HEK293 (cell line): ENCODE measurements around the gene GAL.

Experiments used
- CTCF ChIA-PET: fragments of 350-600 bp; formaldehyde crosslinking; extraction: SDS; loops from one replicate; lab custom pipeline; 2021; ENCODE audit warnings: antibody characterized with exemption; lab: Yijun Ruan, JAX
- POLR2A ChIA-PET: fragments of 300-600 bp; formaldehyde crosslinking; extraction: SDS; loops from one replicate; lab custom pipeline; 2020; ENCODE audit warnings: antibody characterized with exemption, inconsistent platforms; lab: Yijun Ruan, JAX
- H3K27ac ChIP-seq: fragments of 200-500 bp; sonication (Bioruptor generic); 2 replicates; pipeline ENCODE4 v1.5.1; 2014; ENCODE audit warnings: low read depth, low read length, control low read depth, inconsistent platforms; ENCODE audit errors: extremely low read depth
- H3K36me3 ChIP-seq, 2 experiments: fragments of 200-500 bp in 1 of 2; sonication (Bioruptor generic) in 1 of 2; 1 replicate in 1 of 2; 2 replicates in 1 of 2; pipeline ENCODE4 v1.5.1; 2014 to 2017; ENCODE audit warnings: inconsistent platforms in 2 of 2, low read length in 2 of 2; ENCODE audit not compliant: control insufficient read depth in 2 of 2, insufficient read depth in 1 of 2
- H3K4me1 ChIP-seq: fragments of 200-500 bp; sonication (Bioruptor generic); 2 replicates; pipeline ENCODE4 v1.5.1; 2014; ENCODE audit warnings: mild to moderate bottlenecking, low read length, inconsistent platforms; ENCODE audit not compliant: control insufficient read depth, insufficient read depth
- H3K4me3 ChIP-seq: 2 replicates; pipeline ENCODE4 v1.5.1; 2011; ENCODE audit warnings: low read depth, mild to moderate bottlenecking, control low read depth, low read length, moderate library complexity
- H3K9me3 ChIP-seq: fragments of 200-500 bp; sonication (Bioruptor generic); 2 replicates; pipeline ENCODE4 v1.5.1; 2014; ENCODE audit warnings: low read depth, low read length, inconsistent platforms; ENCODE audit not compliant: control insufficient read depth, insufficient read depth
- FEZF1 ChIP-seq: fragments of 450-650 bp; formaldehyde crosslinking; IDR thresholded peaks from 2 replicates; pipeline ENCODE4 v1.5.1; 2016; ENCODE audit warnings: missing biosample characterization, missing genetic modification characterization
- KLF1 ChIP-seq: fragments of 450-650 bp; formaldehyde crosslinking; IDR thresholded peaks from 2 replicates; pipeline ENCODE4 v1.5.1; 2016; ENCODE audit warnings: missing biosample characterization, missing genetic modification characterization
- PRDM10 ChIP-seq: fragments of 450-650 bp; formaldehyde crosslinking; IDR thresholded peaks from 2 replicates; pipeline ENCODE4 v1.5.1; 2016; ENCODE audit warnings: missing biosample characterization, missing genetic modification characterization
- WT1 ChIP-seq: fragments of 450-650 bp; formaldehyde crosslinking; IDR thresholded peaks from 2 replicates; pipeline ENCODE4 v1.5.1; 2016; ENCODE audit warnings: missing biosample characterization, missing genetic modification characterization
- YY2 ChIP-seq: fragments of 450-650 bp; formaldehyde crosslinking; IDR thresholded peaks from 2 replicates; pipeline ENCODE4 v1.5.1; 2016; ENCODE audit warnings: missing biosample characterization, missing genetic modification characterization
- ZBTB8A ChIP-seq: fragments of 450-650 bp; formaldehyde crosslinking; IDR thresholded peaks from 2 replicates; pipeline ENCODE4 v1.5.1; 2016; ENCODE audit warnings: missing biosample characterization, missing genetic modification characterization
- ZEB2 ChIP-seq: fragments of 450-650 bp; formaldehyde crosslinking; IDR thresholded peaks from 2 replicates; pipeline ENCODE4 v1.5.1; 2016; ENCODE audit warnings: missing biosample characterization, missing genetic modification characterization
- ZFHX2 ChIP-seq: fragments of 450-650 bp; formaldehyde crosslinking; conservative IDR thresholded peaks from 2 replicates; pipeline ENCODE4 v1.5.1; 2016; ENCODE audit warnings: missing biosample characterization, missing genetic modification characterization
- ZNF112 ChIP-seq: fragments of 450-650 bp; formaldehyde crosslinking; IDR thresholded peaks from 2 replicates; pipeline ENCODE4 v1.5.0; 2017; ENCODE audit warnings: missing biosample characterization, missing genetic modification characterization
- ZNF202 ChIP-seq: fragments of 450-650 bp; formaldehyde crosslinking; IDR thresholded peaks from 2 replicates; pipeline ENCODE4 v1.5.1; 2016; ENCODE audit warnings: missing biosample characterization, missing genetic modification characterization, borderline replicate concordance
- ZNF221 ChIP-seq: fragments of 450-650 bp; formaldehyde crosslinking; IDR thresholded peaks from 2 replicates; pipeline ENCODE4 v1.5.1; 2017; ENCODE audit warnings: missing biosample characterization, missing genetic modification characterization, borderline replicate concordance
- ZNF266 ChIP-seq: fragments of 450-650 bp; formaldehyde crosslinking; IDR thresholded peaks from 2 replicates; pipeline ENCODE4 v1.5.1; 2016; ENCODE audit warnings: missing biosample characterization, missing genetic modification characterization, low read depth
- ZNF394 ChIP-seq: fragments of 450-650 bp; formaldehyde crosslinking; IDR thresholded peaks from 2 replicates; pipeline ENCODE4 v1.5.1; 2016; ENCODE audit warnings: missing biosample characterization, missing genetic modification characterization, mild to moderate bottlenecking, moderate library complexity, borderline replicate concordance
- ZNF398 ChIP-seq: fragments of 450-650 bp; formaldehyde crosslinking; IDR thresholded peaks from 2 replicates; pipeline ENCODE4 v1.5.1; 2017; ENCODE audit warnings: missing biosample characterization, missing genetic modification characterization
- ZNF610 ChIP-seq: fragments of 450-650 bp; formaldehyde crosslinking; IDR thresholded peaks from 2 replicates; pipeline ENCODE4 v1.5.1; 2016; ENCODE audit warnings: missing biosample characterization, missing genetic modification characterization, borderline replicate concordance
- ZNF645 ChIP-seq: fragments of 450-650 bp; formaldehyde crosslinking; IDR thresholded peaks from 2 replicates; pipeline ENCODE4; 2016; ENCODE audit warnings: missing biosample characterization, missing genetic modification characterization
- ZNF664 ChIP-seq: fragments of 450-650 bp; formaldehyde crosslinking; IDR thresholded peaks from 2 replicates; pipeline ENCODE4 v1.5.1; 2016; ENCODE audit warnings: missing biosample characterization, missing genetic modification characterization
- ZNF670 ChIP-seq: fragments of 450-650 bp; formaldehyde crosslinking; IDR thresholded peaks from 2 replicates; pipeline ENCODE4 v1.5.1; 2016; ENCODE audit warnings: missing biosample characterization, missing genetic modification characterization, low read depth
- ZNF776 ChIP-seq: fragments of 450-650 bp; formaldehyde crosslinking; IDR thresholded peaks from 2 replicates; pipeline ENCODE4 v1.5.0; 2017; ENCODE audit warnings: missing biosample characterization, missing genetic modification characterization, borderline replicate concordance
- ZSCAN5A ChIP-seq: fragments of 450-650 bp; formaldehyde crosslinking; IDR thresholded peaks from 2 replicates; pipeline ENCODE4 v1.5.1; 2016; ENCODE audit warnings: missing biosample characterization, missing genetic modification characterization
- ZXDB ChIP-seq: fragments of 450-650 bp; formaldehyde crosslinking; IDR thresholded peaks from 2 replicates; pipeline ENCODE4 v1.5.1; 2016; ENCODE audit warnings: missing biosample characterization, missing genetic modification characterization

Gene GAL

GRCh38 chr11:68690671-68691401, 6.5 kb downstream of the GAL start (continued):
- TF ChIP-seq ZFHX2 (tag by site-specific recombination): no peak
- no peak for TF ChIP-seq YY2 (tag by site-specific recombination)
- TF ChIP-seq ZEB2: no peak
- no peak for TF ChIP-seq ZNF776
- TF ChIP-seq, all 188 proteins: peak for 0

GRCh38 chr11:68691402-68691784, 7.0 kb downstream of the GAL start:
- ChIA-PET CTCF (interaction anchor here (0.8 to 1.8 kb wide), 4 partner anchors 10 to 107 kb away, joined by 3 to 5 read pairs (median 4); no protein-coding TSS in a partner anchor), POLR2A (interaction anchor here (0.7 kb wide), 1 partner anchor 12 kb away, joined by 3 read pairs; no protein-coding TSS in a partner anchor)
- Histone ChIP-seq H3K27ac (no peak overlapping the region), H3K4me1 (no peaks in the 10 kb centered on the region), H3K4me3 (no peak overlapping the region), H3K9me3 (no peaks in the 10 kb centered on the region), H3K36me3 (no peaks in the 10 kb centered on the region)
- TF ChIP-seq ZNF610 (no peak), ZNF202 (no peak), WT1 (no peak), FEZF1 (tag by site-specific recombination) (no peak), PRDM10 (no peak), ZBTB8A (no peak), ZNF664 (tag by site-specific recombination) (no peak), ZNF112 (tag by site-specific recombination) (no peak), ZSCAN5A (tag by site-specific recombination) (no peak), ZNF670 (tag by site-specific recombination) (no peak), ZNF398 (tag by site-specific recombination) (no peak), ZNF266 (tag by site-specific recombination) (no peak), ZNF221 (tag by site-specific recombination) (no peak), ZXDB (no peak), ZNF394 (tag by site-specific recombination) (no peak), KLF1 (tag by site-specific recombination) (no peak), ZNF645 (tag by site-specific recombination) (no peak)
